VCaP (cell line): ENCODE data around the gene CHRNB4.
"Not testable (repeated sequence)": the region's sequence is repeated elsewhere in the genome, so short reads cannot be mapped to it uniquely, and the experiment has no call there.

Experiments used
- H3K27ac ChIP-seq: fragments of 450-650 bp; 2 replicates; pipeline ENCODE4 v1.5.1; 2017
- TF ChIP-seq, protein P1 (sequence below): fragments of 450-650 bp; conservative IDR thresholded peaks from 2 replicates; pipeline ENCODE4 v1.5.1; 2017; ENCODE audit warnings: mild to moderate bottlenecking, moderate library complexity

Gene CHRNB4

DNA sequence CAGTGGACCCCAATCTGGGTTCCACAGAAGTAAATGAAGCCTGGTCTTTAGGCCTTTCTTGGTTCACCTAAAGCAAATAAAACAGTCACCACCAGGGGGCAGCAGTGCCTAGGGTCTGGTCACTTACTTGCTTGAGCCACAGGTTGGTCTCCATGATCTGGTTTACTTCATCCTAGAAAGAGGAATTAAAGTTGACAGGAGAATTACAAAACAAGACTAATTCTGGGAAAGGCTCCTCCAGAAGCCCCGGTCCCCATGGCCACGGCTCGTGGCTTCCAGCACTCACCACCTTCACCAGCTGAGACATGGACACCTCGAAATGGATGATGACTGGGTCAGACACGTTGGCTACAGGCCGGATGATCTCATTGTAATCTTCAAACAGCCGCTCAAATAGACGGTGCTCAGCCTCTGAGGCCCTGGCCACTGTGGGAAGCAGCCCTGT, 22.5 kb downstream of the CHRNB4 start:
- TF ChIP-seq, protein P1, sequence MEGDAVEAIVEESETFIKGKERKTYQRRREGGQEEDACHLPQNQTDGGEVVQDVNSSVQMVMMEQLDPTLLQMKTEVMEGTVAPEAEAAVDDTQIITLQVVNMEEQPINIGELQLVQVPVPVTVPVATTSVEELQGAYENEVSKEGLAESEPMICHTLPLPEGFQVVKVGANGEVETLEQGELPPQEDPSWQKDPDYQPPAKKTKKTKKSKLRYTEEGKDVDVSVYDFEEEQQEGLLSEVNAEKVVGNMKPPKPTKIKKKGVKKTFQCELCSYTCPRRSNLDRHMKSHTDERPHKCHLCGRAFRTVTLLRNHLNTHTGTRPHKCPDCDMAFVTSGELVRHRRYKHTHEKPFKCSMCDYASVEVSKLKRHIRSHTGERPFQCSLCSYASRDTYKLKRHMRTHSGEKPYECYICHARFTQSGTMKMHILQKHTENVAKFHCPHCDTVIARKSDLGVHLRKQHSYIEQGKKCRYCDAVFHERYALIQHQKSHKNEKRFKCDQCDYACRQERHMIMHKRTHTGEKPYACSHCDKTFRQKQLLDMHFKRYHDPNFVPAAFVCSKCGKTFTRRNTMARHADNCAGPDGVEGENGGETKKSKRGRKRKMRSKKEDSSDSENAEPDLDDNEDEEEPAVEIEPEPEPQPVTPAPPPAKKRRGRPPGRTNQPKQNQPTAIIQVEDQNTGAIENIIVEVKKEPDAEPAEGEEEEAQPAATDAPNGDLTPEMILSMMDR, result peak; percentile 96
- no peak overlapping the region for H3K27ac ChIP-seq

DNA sequence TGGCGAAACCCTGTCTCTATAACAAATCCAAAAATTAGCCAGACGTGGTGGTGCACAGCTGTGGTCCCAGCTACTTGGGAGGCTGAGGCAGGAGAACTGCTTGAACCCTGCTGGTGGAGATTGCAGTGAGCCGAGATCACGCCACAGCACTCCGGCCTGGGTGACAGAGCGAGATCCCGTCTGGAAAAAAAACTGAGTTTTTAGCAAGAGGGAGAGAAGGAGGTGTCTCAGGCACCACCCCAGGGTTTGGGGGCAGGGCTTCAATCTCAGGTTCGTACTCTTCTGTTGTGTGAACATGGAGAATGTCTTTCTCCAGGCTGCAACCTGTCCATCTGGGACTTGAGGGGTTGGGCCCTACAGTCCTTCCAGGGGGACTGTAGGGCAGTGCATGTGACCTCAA, 22.9 kb downstream of the CHRNB4 start:
- TF ChIP-seq, protein P1, result no peak
- no peak overlapping the region for H3K27ac ChIP-seq

DNA sequence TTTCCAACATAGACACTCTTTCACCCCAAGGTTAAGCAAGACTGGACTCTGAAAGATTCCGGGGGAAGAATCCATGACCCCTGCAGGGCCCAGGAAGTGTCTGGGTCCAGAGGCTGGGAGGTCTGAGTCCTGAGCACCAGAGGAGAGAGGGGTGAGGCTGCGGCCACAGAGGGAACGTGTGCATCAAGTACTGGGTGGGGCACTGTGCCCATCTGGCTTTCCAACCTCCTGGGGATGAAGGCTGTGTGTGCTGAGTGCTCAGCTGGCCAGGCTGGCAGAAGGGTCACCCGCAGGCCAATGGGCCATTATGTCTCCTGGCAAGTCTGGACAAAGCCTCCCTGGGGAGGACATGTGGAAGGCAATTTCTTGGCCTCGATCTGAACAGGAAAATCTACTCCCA, 23.5 kb downstream of the CHRNB4 start:
- H3K27ac ChIP-seq, result no peak overlapping the region

DNA sequence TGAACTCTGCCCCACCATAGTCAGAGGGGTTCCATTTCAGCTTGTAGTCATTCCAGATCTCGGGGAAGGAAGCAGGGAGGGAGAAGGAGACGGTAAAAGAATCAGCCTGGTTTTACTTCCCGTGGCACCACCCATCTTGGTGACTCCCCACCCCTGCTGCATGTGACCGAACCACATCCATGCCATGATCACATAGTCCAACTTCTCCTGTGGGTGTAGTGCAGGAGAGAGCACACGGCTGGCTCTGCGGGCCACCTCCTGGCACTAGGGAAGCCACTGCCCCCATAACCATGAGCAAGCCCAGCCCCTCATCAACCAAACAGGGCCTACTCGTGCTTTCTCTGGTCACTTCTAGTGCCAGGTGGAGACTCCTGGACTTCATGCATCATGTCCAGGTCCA, 23.9 kb downstream of the CHRNB4 start:
- TF ChIP-seq, protein P1, result no peak
- no peak overlapping the region for H3K27ac ChIP-seq

More for the DNA sequence above, 23.5 kb downstream of the CHRNB4 start:
- TF ChIP-seq, protein P1, result no peak

DNA sequence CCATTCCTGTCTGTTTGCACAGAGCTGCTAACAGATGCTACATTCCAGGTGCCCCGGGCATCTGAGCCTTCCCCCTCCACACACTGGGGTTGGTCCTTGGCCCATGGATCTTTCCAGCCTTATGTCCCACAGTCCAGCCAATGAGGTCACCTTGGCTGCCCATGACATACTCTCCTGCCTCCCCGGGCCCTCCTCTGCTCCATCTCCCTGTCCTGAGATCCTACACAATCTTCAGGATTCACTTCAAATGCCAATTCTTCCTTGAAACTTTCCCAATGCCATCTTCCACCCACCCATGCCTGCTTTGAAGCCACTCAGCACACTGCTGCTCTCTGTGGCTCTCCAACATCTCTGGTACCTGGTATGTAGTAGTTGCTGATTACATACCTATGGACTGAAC, 24.5 kb downstream of the CHRNB4 start:
- no peak overlapping the region for H3K27ac ChIP-seq
- TF ChIP-seq, protein P1, result no peak

DNA sequence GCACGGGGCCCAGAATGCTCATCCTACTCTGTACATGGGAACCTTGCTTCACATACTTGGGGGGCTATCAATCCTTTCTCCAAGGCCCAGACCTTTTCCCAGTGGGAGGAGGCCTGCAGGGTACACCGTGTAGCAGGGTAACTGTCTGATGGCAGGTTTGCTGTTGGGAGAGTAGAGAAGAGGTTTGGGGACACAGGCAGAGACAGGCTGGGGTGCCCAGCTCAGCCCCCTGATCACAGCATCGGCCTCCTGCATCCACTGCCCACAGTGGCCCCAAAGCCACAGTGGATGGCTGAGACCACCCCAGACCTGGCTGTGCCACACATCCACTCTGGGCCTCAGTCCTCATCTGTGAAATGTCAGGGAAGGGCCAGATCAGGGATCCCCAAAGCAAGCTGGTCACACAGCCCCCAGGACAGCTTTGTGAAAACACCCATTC, 25.8 kb downstream of the CHRNB4 start:
- TF ChIP-seq, protein P1, result no peak
- H3K27ac ChIP-seq, result no peak overlapping the region

DNA sequence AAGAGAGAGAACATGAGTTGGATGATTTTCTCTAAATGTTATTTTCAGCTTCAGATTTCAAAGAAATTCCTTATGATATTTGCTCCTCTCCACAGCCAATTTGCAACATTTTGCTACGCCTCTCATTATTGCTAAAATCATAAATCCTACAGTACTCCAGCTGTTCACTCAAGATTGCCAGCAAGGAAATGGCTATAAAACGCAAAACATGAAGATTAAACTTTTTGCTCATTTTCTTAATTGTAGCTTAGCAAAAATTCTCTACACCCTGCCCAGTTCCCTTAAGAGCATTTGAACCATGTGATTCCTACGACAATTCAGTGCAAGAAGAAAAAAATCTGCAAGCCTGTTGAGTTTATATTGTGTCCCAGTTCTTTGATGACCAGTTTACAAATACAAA, 27.0 kb downstream of the CHRNB4 start:
- H3K27ac ChIP-seq, result no peak overlapping the region
- TF ChIP-seq, protein P1, result no peak

DNA sequence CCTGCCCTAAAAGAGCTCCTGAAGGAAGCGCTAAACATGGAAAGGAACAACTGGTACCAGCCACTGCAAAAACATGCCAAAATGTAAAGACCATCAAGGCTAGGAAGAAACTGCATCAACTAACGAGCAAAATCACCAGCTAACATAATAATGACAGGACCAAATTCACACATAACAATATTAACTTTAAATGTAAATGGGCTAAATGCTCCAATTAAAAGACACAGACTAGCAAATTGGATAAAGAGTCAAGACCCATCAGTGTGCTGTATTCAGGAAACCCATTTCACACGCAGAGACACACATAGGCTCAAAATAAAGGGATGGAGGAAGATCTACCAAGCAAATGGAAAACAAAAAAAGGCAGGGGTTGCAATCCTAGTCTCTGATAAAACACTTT, 31.5 kb downstream of the CHRNB4 start:
- not testable (repeated sequence) for H3K27ac ChIP-seq
